ENCODE results near the gene CDH23.

DNA sequence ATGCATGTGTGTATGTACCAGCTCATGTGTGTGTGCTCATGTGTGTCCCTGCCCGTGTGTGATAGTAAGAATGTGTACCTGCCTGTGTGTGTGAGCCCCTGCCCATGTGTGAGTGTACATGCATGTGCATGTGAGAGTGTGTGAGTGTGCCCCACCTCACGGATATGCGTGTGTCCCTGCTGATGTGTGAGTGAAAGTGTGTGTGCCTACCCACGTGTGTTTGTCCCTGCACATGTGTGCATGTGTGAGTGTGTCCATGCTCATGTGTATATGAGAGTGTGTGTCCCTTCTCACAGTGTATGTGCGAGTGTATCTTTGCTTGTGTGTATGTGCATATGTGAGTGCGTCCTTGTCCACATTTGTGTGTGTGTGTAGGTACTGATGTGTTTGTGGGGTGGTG lies 69.6 kb downstream of the CDH23 start:
- TF ChIP-seq, protein P1, sequence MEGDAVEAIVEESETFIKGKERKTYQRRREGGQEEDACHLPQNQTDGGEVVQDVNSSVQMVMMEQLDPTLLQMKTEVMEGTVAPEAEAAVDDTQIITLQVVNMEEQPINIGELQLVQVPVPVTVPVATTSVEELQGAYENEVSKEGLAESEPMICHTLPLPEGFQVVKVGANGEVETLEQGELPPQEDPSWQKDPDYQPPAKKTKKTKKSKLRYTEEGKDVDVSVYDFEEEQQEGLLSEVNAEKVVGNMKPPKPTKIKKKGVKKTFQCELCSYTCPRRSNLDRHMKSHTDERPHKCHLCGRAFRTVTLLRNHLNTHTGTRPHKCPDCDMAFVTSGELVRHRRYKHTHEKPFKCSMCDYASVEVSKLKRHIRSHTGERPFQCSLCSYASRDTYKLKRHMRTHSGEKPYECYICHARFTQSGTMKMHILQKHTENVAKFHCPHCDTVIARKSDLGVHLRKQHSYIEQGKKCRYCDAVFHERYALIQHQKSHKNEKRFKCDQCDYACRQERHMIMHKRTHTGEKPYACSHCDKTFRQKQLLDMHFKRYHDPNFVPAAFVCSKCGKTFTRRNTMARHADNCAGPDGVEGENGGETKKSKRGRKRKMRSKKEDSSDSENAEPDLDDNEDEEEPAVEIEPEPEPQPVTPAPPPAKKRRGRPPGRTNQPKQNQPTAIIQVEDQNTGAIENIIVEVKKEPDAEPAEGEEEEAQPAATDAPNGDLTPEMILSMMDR (IDR thresholded peaks at IDR 0.05; ENCODE audit: poor library complexity): no peak
- no peak for TF ChIP-seq EZH2phosphoT487 (IDR thresholded peaks at IDR 0.05; ENCODE audit: low read depth, severe bottlenecking, unreplicated experiment)
